CD4-positive, alpha-beta T cell treated with Interleukin-15 for 4 hours (primary cell): ENCODE measurements around the gene TUT1.
"Not testable (repeated sequence)": the region's sequence is repeated elsewhere in the genome, so short reads cannot be mapped to it uniquely, and the experiment has no call there.

Experiments
- DNase-seq: peaks from one replicate; pipeline ENCODE4 v3.0.0-alpha.2; 2020; ENCODE audit warnings: low spot score

Gene TUT1

GRCh38 chr11:62591448-62592145, at the start of gene TUT1:
TSS of gene TUT1 (minus strand) at chr11:62591523. CDS start at chr11:62591485, 38 bp downstream.
- peak; percentile 98 for DNase-seq

DNA sequence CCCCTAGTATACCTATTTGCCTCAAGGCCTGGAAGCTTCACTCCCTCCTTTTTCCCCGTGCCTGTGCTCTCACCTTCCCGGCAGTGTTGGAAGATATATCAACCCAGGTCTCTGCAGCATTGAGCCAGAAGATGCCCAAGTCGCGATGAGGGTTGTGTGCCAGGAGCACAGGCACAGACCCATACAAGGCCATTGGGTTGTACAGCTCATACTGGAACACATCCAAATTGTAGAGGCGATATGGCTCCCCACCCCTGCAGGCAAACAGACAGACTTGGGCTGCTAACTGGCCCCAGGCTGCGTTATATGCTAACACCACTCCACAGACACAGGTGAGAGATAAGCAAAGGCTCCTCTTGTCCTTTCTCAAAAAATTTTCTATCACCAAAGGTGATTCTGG, 41.2 kb upstream of the TUT1 start:
- DNase-seq: no peak

GRCh38 chr11:62627713-62628112, 36.4 kb upstream of the TUT1 start:
- DNase-seq: no peak

DNA sequence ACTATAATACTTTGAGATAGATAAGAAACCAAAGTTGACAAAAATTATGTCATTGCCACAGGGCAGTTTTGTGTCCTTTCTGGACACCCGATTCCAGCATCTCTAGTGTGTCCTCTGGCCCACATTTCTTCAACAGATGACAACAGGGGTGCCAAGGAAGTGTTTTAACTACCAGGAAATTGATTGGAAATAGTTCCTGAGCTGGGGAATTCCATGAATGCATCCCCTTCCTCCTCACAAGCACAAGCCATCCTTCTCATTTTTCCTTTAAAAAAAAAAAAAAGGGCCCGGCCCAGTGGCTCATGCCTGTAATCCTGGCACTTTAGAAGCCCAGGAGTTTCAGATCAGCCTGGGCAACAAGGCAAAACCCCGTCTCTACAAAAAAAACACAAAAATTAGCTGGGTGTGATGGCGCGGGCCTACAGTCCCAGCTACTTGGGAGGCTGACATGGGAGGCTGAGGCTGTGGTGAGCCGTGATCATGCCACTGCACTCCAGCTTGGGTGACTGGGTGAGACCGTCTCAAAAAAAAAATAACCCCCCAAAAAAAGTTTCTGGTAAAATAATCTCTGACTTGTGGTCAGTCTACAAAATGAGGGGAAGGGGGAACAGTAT, 31.3 kb upstream of the TUT1 start:
- DNase-seq: no peak

- DNase-seq: peak; percentile 96
Measured at GRCh38 chr11:62621567-62622470, 30.5 kb upstream of the TUT1 start, which contains the start of gene B3GAT3. TSS of gene B3GAT3 (minus strand) at chr11:62621986. CDS start at chr11:62621947, 39 bp downstream.

DNA sequence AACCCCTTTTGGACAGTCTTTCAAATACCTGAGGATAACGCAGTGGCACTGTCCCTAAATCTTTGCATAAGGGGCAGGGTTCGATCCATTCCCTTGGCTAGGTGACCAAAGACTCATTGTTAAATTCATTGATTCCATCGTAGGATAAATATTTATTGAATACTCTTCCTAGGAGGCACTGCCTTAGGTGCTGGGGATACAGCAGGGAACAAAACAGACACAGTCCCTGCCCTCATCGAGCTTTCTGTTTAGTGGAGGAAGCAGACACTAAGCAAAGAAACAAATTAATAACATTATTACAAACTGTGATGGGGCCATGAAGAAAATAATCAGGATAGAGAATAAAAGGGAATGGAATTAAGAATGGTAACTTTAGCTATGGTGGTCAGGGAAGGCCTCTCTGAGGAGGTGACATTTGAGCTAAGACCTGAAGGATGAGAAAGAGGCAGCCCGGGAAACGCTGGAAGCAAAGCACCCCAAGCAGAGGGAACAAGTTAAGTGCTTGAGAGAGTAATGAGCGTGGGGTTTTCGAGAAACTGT, 29.8 kb upstream of the TUT1 start:
- DNase-seq: no peak

GRCh38 chr11:62616957-62617356, 25.6 kb upstream of the TUT1 start:
- not testable (repeated sequence) for DNase-seq

DNA sequence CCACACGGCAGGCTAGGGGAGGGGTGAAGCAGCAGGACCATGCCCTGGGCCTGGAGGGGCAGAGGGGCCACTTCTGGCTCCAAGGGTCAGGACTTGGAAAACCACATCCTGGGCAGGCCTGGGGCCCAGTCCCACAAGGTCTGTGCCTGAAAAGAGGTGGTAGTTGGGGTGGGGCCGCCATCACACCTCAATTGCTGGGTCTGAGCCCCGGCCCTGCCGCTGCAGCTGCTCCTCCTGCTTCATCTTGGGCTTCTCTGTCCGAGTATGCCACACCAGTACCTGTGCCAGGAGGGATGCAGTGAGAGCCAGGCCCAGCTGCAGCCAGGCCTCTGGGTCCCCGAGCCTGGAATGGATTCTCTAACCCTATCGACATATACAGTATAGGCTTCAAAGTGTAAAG, 24.2 kb upstream of the TUT1 start:
- DNase-seq: no peak

DNA sequence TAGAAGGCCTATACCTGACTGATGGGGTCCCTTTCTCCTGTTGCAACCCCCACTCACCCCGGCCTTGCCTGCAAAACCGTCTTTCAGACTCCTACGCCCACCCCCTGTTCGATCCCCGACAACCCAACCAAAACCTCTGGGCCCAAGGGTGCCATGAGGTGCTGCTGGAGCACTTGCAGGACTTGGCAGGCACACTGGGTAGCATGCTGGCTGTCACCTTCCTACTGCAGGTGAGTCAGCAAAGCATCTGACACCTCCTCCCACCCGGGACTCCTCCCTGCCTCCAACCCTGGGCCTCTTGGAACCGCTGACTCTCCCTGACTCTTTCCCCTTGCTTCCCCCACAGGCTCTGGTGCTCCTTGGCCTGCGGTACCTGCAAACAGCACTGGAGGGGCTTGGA, 23.0 kb upstream of the TUT1 start:
- DNase-seq: peak; percentile 42

- no peak for DNase-seq
Measured at GRCh38 chr11:62613291-62613778, 22.0 kb upstream of the TUT1 start.

DNA sequence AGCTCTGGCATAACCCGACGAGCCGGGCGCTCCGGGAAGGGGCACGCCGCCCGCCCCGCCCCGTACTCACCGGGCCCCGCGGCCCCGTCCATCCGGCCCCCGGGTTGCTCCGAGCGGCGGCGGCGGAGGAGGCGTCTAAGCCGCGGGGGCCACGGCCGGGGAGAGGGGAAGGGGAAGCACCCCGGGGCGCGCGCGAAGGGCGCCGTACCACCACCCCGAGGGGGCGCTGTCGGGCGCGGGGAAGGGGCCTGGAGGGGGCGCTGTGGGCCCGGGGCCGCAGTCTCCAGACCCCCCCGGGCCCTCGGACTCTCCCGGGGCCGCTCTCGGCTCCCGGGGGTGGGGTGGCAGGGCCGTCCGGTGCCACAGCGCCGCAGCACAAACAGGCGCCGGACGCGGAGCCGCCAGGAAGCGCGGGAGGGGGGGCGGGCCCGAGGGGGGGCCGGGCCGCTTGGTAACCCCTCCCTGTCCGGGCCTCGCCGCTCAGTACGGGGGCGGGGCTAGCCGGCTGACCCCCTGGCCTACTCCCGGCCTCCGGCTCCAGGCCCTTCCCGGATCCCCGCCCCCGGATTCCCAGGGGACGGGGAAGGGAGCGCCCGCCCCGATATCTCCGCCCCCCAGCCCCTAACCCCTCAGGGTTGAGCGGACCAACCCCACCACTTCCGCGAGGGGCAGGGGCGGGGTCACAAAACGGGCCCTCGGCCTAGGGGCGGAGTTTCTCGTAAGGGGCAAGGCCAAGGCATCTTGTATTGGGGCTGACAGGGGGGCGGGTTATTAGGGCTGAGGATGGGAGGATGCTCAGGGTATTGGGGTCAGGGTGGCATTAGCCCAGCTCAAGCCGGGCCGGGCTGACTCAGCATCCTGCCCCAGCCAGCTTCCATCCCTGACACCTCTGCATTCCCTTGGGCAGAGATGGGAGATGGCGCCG, 21.3 kb upstream of the TUT1 start, which contains the start of the genes EML3 and ROM1:
EML3 (minus strand) TSS at position 410 of the 925 bp plus-strand sequence; CDS start at position 92, 318 bp downstream.
ROM1 (plus strand) TSS at position 892 of the 925 bp plus-strand sequence; CDS start at position 917, 25 bp downstream.
- peak; percentile 91 for DNase-seq

- DNase-seq: peak; percentile 23
Measured at GRCh38 chr11:62611705-62612365, 20.5 kb upstream of the TUT1 start.

DNA sequence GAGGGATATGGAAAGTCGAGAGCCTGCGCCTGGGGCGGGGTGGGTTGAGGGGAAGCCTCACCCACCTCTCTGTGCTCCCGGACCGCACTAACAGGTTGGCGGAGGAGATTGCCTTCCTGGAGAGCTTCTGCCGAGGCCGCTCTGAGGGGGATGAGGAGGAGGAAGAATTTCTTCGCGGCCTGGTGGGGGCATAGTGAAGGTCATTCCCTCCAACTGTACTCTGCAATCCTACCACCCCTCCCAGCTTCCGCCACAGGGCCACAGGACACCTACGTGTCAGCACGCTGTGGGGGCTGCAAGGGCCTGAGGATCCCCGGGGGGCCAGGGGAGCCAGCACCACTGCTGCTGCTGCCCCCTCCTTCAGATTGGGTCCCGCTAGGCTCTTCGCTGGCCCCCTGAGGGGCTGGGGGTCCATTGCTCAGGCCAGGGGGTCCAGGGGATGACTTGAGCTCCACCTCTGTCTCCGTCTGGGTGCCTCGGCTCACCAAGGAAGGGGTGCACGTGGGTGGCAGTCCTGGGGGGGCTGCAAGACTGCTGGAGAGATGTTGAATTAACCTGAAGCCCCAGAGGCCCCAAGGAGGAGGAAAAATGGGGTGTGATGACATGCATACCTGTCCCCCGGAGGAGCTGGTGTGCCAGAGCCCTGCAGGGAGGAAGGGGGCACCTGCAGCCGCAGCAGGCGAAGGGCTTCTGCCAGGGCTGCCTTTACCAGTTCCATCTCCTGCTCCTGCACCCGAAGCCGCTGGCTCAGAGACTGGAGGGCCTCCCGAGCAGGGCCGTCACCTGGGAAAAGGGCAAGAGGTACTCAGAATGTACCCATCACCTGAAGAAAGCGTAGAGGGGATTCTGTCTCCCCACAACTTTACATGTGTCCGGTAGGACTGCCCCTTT, 19.7 kb upstream of the TUT1 start:
- no peak for DNase-seq

GRCh38 chr11:62610403-62610802, 19.1 kb upstream of the TUT1 start:
- no peak for DNase-seq

- no peak for DNase-seq
Measured at GRCh38 chr11:62608776-62609175, 17.5 kb upstream of the TUT1 start.

DNA sequence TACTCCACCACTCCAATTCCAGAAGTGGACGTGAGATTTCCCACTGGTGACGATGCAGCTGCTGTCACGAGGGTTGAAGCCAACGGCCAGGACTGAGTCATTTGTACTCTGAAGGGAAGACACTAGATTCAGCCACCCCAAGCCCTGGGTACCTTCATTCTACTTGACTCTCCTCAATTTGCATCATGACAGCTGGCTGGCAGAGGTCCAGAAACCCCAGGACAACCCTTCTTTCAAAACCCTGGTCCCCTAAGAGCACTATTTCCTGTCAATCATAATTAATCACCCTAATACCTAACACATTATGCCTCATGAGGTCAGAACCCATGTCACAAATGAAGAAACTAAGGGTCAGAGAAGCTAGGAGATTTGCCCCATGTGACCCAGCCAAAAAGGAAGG, 16.4 kb upstream of the TUT1 start:
- DNase-seq: no peak

GRCh38 chr11:62605902-62606301, 14.6 kb upstream of the TUT1 start:
- DNase-seq: no peak

DNA sequence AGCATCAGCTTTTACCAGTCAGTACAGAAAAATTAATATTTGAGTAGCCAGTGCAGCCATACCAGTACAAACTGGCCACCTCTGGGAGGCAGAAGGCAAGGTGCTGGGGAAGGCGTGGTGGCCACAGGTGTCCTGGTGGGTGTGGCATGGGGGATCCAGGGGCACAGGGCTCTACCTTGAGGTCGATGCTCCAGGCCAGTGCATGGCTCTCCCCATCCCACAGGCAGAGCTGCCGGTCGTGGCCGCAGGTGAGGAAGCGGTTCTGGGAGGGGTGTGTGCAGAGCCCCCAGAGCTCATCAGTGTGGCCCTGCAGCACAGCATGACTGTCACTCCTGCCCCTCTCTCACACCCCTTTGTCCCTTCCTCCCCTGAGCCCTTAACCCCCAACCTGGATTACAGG, 14.1 kb upstream of the TUT1 start:
- DNase-seq: no peak

DNA sequence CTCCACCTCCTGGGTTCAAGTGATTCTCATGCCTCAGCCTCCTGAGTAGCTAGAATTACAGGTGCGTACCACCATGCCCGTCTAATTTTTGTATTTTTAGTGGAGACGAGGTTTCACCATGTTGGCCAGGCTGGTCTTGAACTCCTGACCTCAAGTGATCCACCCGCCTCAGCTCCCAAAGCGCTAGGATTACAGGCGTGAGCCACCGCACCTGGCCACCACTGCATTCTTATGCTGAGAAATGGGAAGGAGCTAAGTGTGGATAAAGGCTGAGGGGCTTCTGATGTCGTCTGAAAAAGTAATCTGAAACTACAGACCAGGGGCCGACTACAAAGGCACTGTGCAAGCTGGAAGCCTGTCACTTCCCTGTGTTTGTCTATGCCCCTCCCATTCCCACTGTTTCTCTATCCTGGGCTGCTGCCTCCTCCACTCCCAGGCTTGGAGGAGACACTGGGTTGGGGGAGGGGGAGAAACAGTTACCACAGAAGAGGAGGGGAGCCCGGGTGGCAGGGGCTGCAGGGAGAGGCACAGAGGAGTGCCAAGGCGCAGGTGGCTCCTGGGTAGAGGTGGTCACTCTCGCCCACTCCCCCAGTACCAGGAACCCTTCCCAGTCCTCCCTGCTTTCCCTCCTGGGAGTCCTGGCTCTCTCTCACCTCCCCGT, 13.3 kb upstream of the TUT1 start:
- DNase-seq: no peak
